IMR-90 (cell line): ENCODE measurements around the gene GTF3C1. TPM values are rescaled to one million over a fixed set of nuclear protein-coding genes. Genes with fewer than 3 reads are reported as not detected.

Experiments
- ATAC-seq: fragments of 200-7000 bp; cut with Tn5 transposase; 2 replicates; pipeline ENCODE4 v1.9.1; 2020; ENCODE audit warnings: low read depth, mild to moderate bottlenecking, moderate library complexity
- Bru-seq: library from RNA; stranded (reverse); fragments of 400-500 nt; gene quantifications from one replicate; lab custom pipeline; 2021; lab: Mats Ljungman, UMichigan
- BruChase-seq, 2 experiments: library from RNA; stranded (reverse); fragments of 400-500 nt; gene quantifications; one replicate each; lab custom pipeline; 2021; lab: Mats Ljungman, UMichigan
- BruUV-seq: library from RNA; stranded (reverse); fragments of 400-500 nt; replicated peaks from 2 replicates; lab custom pipeline; 2021; lab: Mats Ljungman, UMichigan
- CTCF ChIA-PET: fragments of 300-600 bp; formaldehyde crosslinking; extraction: SDS; loops from one replicate; lab custom pipeline; 2021; ENCODE audit warnings: antibody characterized with exemption; lab: Yijun Ruan, JAX
- POLR2A ChIA-PET: fragments of 300-600 bp; sonication (Branson Sonifier 250); formaldehyde crosslinking; loops from one replicate; lab custom pipeline; 2022; ENCODE audit warnings: antibody characterized with exemption; ENCODE audit not compliant: unreplicated experiment; lab: Charles Lee
- DNase-seq: peaks from one replicate; pipeline ENCODE4 v3.0.0; 2013
- H2AFZ ChIP-seq: replicated peaks from 2 replicates; pipeline ENCODE3; 2013; ENCODE audit warnings: low read length, mild to moderate bottlenecking; ENCODE audit not compliant: poor library complexity
- H2AK5ac ChIP-seq: 2 replicates; pipeline ENCODE4 v1.6.1; 2013; ENCODE audit warnings: low read depth, low read length, inconsistent platforms
- H2AK9ac ChIP-seq: replicated peaks from 2 replicates; pipeline ENCODE3; 2013; ENCODE audit warnings: mild to moderate bottlenecking, low read depth, low read length, moderate library complexity; ENCODE audit not compliant: poor library complexity
- H2BK120ac ChIP-seq: 2 replicates; pipeline ENCODE4 v1.6.1; 2013; ENCODE audit warnings: low read depth, low read length, inconsistent platforms
- H2BK15ac ChIP-seq: 3 replicates; pipeline ENCODE4 v1.6.1; 2013; ENCODE audit warnings: low read depth, low read length, inconsistent platforms
- H2BK20ac ChIP-seq: 2 replicates; pipeline ENCODE4 v1.6.1; 2013; ENCODE audit warnings: low read depth, mild to moderate bottlenecking, inconsistent platforms, low read length, moderate library complexity
- H2BK5ac ChIP-seq: 2 replicates; pipeline ENCODE4 v1.6.1; 2013; ENCODE audit warnings: mild to moderate bottlenecking, low read depth, low read length, inconsistent platforms; ENCODE audit not compliant: poor library complexity, severe bottlenecking
- H3K14ac ChIP-seq: replicated peaks from 2 replicates; pipeline ENCODE4 v1.6.1; 2013; ENCODE audit warnings: low read depth, low read length, inconsistent platforms
- H3K18ac ChIP-seq: 2 replicates; pipeline ENCODE4 v1.6.1; 2013; ENCODE audit warnings: low read depth, low read length, control low read depth
- H3K23ac ChIP-seq: 2 replicates; pipeline ENCODE4 v1.6.1; 2013; ENCODE audit warnings: low read depth, low read length, inconsistent platforms
- H3K27ac ChIP-seq: 2 replicates; pipeline ENCODE4 v1.5.1; 2013; ENCODE audit warnings: mild to moderate bottlenecking, control low read depth, low read length; ENCODE audit not compliant: insufficient read depth
- H3K27me3 ChIP-seq: 2 replicates; pipeline ENCODE4 v1.6.1; 2013; ENCODE audit warnings: low read length; ENCODE audit not compliant: control insufficient read depth, insufficient read depth
- H3K36me3 ChIP-seq: 2 replicates; pipeline ENCODE4 v1.6.1; 2013; ENCODE audit warnings: low read length, mixed read lengths; ENCODE audit not compliant: control insufficient read depth, insufficient read depth
- H3K4ac ChIP-seq: 2 replicates; pipeline ENCODE4 v1.6.1; 2013; ENCODE audit warnings: low read depth, low read length, inconsistent platforms
- H3K4me1 ChIP-seq: 2 replicates; pipeline ENCODE4 v1.6.1; 2013; ENCODE audit warnings: low read length, mixed read lengths; ENCODE audit not compliant: control insufficient read depth, insufficient read depth
- H3K4me2 ChIP-seq: 2 replicates; pipeline ENCODE4 v1.6.1; 2013; ENCODE audit warnings: low read depth, mild to moderate bottlenecking, control low read depth, low read length, moderate library complexity
- H3K4me3 ChIP-seq: 2 replicates; pipeline ENCODE4 v1.5.1; 2013; ENCODE audit warnings: low read depth, mild to moderate bottlenecking, control low read depth, low read length, moderate library complexity; ENCODE audit not compliant: insufficient read depth
- H3K56ac ChIP-seq: 2 replicates; pipeline ENCODE4 v1.6.1; 2013; ENCODE audit warnings: low read length, inconsistent platforms; ENCODE audit not compliant: insufficient read depth; ENCODE audit errors: extremely low read depth
- H3K79me1 ChIP-seq, 2 experiments: 2 replicates each; pipeline ENCODE4 v1.6.1; 2013; ENCODE audit warnings: low read length in 2 of 2, inconsistent platforms in 1 of 2, low read depth in 1 of 2
- H3K9ac ChIP-seq: 2 replicates; pipeline ENCODE4 v1.6.1; 2013; ENCODE audit warnings: low read depth, low read length, control low read depth
- H3K9me1 ChIP-seq: 2 replicates; pipeline ENCODE4 v1.6.1; 2013; ENCODE audit warnings: low read length, inconsistent platforms; ENCODE audit not compliant: insufficient read depth
- H3K9me3 ChIP-seq: 2 replicates; pipeline ENCODE4 v1.6.1; 2013; ENCODE audit warnings: low read length; ENCODE audit not compliant: control insufficient read depth, insufficient read depth
- H4K20me1 ChIP-seq: 2 replicates; pipeline ENCODE4 v1.6.1; 2013; ENCODE audit warnings: low read length, inconsistent platforms; ENCODE audit not compliant: insufficient read depth
- H4K5ac ChIP-seq: 2 replicates; pipeline ENCODE4 v1.6.1; 2013; ENCODE audit warnings: mild to moderate bottlenecking, low read depth, low read length, control low read depth
- H4K8ac ChIP-seq, 2 experiments: 2 replicates each; pipeline ENCODE4 v1.6.1; 2013; ENCODE audit warnings: low read depth in 2 of 2, low read length in 2 of 2, control low read depth in 1 of 2, inconsistent platforms in 1 of 2
- H4K91ac ChIP-seq: 2 replicates; pipeline ENCODE4 v1.6.1; 2013; ENCODE audit warnings: low read depth, low read length, inconsistent platforms; ENCODE audit not compliant: insufficient read depth
- CEBPB ChIP-seq: IDR thresholded peaks from 2 replicates; pipeline ENCODE4 v1.6.1; 2012; ENCODE audit warnings: low read depth, low read length, improper control_type of control experiment
- FOS ChIP-seq: fragments of 150-350 bp; IDR thresholded peaks from 2 replicates; pipeline ENCODE4 v1.6.1; 2016; ENCODE audit warnings: low read depth, low read length
- MAZ ChIP-seq: IDR thresholded peaks from 2 replicates; pipeline ENCODE4 v1.6.1; 2012; ENCODE audit warnings: low read depth, mild to moderate bottlenecking, low read length, improper control_type of control experiment, moderate library complexity, borderline replicate concordance
- MXI1 ChIP-seq: IDR thresholded peaks from 2 replicates; pipeline ENCODE4 v1.6.1; 2012; ENCODE audit warnings: low read depth, mild to moderate bottlenecking, low read length, moderate library complexity, borderline replicate concordance
- POLR2A ChIP-seq: IDR thresholded peaks from 2 replicates; pipeline ENCODE4 v1.6.1; 2012; ENCODE audit warnings: mild to moderate bottlenecking, low read depth, low read length
- RFX5 ChIP-seq: IDR thresholded peaks from 2 replicates; pipeline ENCODE4 v1.8.0; 2012; ENCODE audit warnings: low read depth, mild to moderate bottlenecking, low read length, moderate library complexity
- USF2 ChIP-seq: fragments of 150-350 bp; IDR thresholded peaks from 2 replicates; pipeline ENCODE4 v1.6.1; 2017; ENCODE audit warnings: mild to moderate bottlenecking, antibody characterized with exemption, low read length, low read depth
- WGBS, 2 experiments: methylation state at CpG; one replicate each; pipeline versions ENCODE4 v1.1.5 to v1.1.7; 2013; ENCODE audit warnings: missing lambda C conversion rate in 2 of 2; ENCODE audit not compliant: insufficient read length in 1 of 2; ENCODE audit errors: extremely low coverage in 2 of 2; 5-methylcytosine and 5-hydroxymethylcytosine counted together
- dilution Hi-C: fragments of 300-500 bp; cut with HindIII; formaldehyde crosslinking; loops from one replicate; pipeline ENCODE4 v1.14.3; 2018; ENCODE audit warnings: low sequenced_read_pairs; ENCODE audit not compliant: unreplicated experiment
- in situ Hi-C: fragments of 300-500 bp; cut with MboI; formaldehyde crosslinking; loops from 3 replicates; pipeline ENCODE4 v1.14.3; 2019; ENCODE audit warnings: low sequenced_read_pairs, inconsistent platforms, mixed read lengths
- intact Hi-C: fragments of 100-400 bp; cut with micrococcal nuclease; formaldehyde crosslinking; loops from 2 replicates; pipeline ENCODE4 v1.10.0; 2022
- long read RNA-seq: library from polyadenylated mRNA; unstranded; transcript quantifications from one replicate; pipeline ENCODE4 v2.0.0, GENCODE V29; 2021; ENCODE audit not compliant: unreplicated experiment
- polyA plus RNA-seq, 3 experiments: library from polyadenylated mRNA; depleted of rRNA; stranded (reverse); fragments of >200 nt; gene quantifications; 2 replicates each; pipeline ENCODE4 v1.2.3, GENCODE V29; 2012; ENCODE audit warnings: low replicate concordance in 1 of 3
- total RNA-seq: library from RNA; depleted of rRNA; stranded (reverse); fragments of >200 nt; gene quantifications from 2 replicates; pipeline ENCODE4 v1.2.3, GENCODE V29; 2012; rRNA removed

Gene GTF3C1
- total RNA-seq (62.5 and 68.1 TPM in 2 replicates), polyA plus RNA-seq (2012; rRNA removed) (50.8 and 53.6 TPM in 2 replicates), Bru-seq, nascent RNA (percentile 82 among the genes with signal in this experiment), BruChase-seq, experiment 1, labeled RNA remaining after a 6-hour chase (percentile 85 among the genes with signal in this experiment), BruChase-seq, experiment 2, labeled RNA remaining after a 2-hour chase (percentile 81 among the genes with signal in this experiment)
- 43.5 and 56.7 TPM in 2 replicates for polyA plus RNA-seq (2012; cell fraction: cytosol; rRNA removed)
- 96.1 and 177 TPM in 2 replicates for polyA plus RNA-seq (2012; cell fraction: nucleus; rRNA removed; ENCODE audit: low replicate concordance)
- long read RNA-seq, full-length matches to known transcripts, result 12 of 62 reads
- long read RNA-seq, partial matches to known transcripts, result 48 of 62 reads
- long read RNA-seq, other reads (novel, unspliced or antisense), result 2 of 62 reads

- Histone ChIP-seq H2BK20ac (no peak within 1 kb of the TSS), H2AFZ (peak within 1 kb of the TSS; percentile 100), H4K5ac (peak within 1 kb of the TSS; percentile 51), H3K9ac (peak within 1 kb of the TSS; percentile 92), H3K27ac (peak within 1 kb of the TSS; percentile 79), H3K18ac (0 out of 2 replicates have a peak within 1 kb of the TSS, but pooled peaks have one; percentile 40), H3K14ac (peak within 1 kb of the TSS; percentile 73), H2BK15ac (peak within 1 kb of the TSS; percentile 23; the same call in 1 of the 3 replicates), H4K8ac (peak within 1 kb of the TSS; percentile 83 to 92), H4K91ac (peak within 1 kb of the TSS; percentile 92), H2BK5ac (peak within 1 kb of the TSS; percentile 67), H3K4ac (peak within 1 kb of the TSS; percentile 82), H3K27me3 (no peaks in the 10 kb centered on the region), H4K20me1 (peaks cover 43% of the 10 kb centered on the region), H3K4me2 (peak within 1 kb of the TSS; percentile 90), H2AK9ac (peak within 1 kb of the TSS; percentile 96), H3K4me1 (peaks cover 11% of the 10 kb centered on the region), H2BK120ac (peak within 1 kb of the TSS; percentile 35; the same call in 1 of the 2 replicates), H3K23ac (peak within 1 kb of the TSS; percentile 91), H3K9me3 (no peaks in the 10 kb centered on the region), H3K9me1 (peaks cover 21% of the 10 kb centered on the region), H3K4me3 (peak within 1 kb of the TSS; percentile 93), H3K56ac (peak within 1 kb of the TSS; percentile 84), H3K79me1 (peaks cover 24 to 72% of the 10 kb centered on the region in 2 experiments), H3K36me3 (peaks cover 7% of the 10 kb centered on the region; the same call in 1 of the 2 replicates), H2AK5ac (peak within 1 kb of the TSS; percentile 75; the same call in 1 of the 2 replicates)
- intact Hi-C loops, result loop anchor here (5.0 kb wide), 1 partner anchor 77 kb away; no protein-coding TSS in a partner anchor
- in situ Hi-C loops, result no loop called here
- CTCF ChIA-PET, result no interaction called here
- WGBS, 2 experiments, result 0% methylated on average over 46 of the region's 59 CpGs; no CpG with 5 or more reads in 1 of the 2 experiments
- ATAC-seq, result peak; percentile 99
- POLR2A ChIA-PET, result interaction anchor here (0.6 to 0.7 kb wide), 4 partner anchors 15 to 88 kb away, joined by 3 to 4 read pairs (median 3); no protein-coding TSS in a partner anchor
- dilution Hi-C loops, result no loop called here
- DNase-seq, result peak; percentile 97
- no TSS peak for BruUV-seq
- TF ChIP-seq FOS (0 out of 2 replicates have a peak, but pooled peaks have one; percentile 6), MAZ (peak; percentile 78; the same call in 1 of the 2 replicates), MXI1 (0 out of 2 replicates have a peak, but pooled peaks have one; percentile 32), POLR2A (peak; percentile 96), RFX5 (peak; percentile 47; the same call in 1 of the 2 replicates), CEBPB (no peak), USF2 (no peak)
These were observed at the start of gene GTF3C1, which contains the start of gene KATNIP for GRCh38 chr16:27549746-27550581. Gene GTF3C1, minus strand, starts transcription at chr16:27549913. Its CDS starts 23 bp downstream, at chr16:27549890. Gene KATNIP, plus strand, starts transcription at chr16:27550144. Its CDS starts 27 bp downstream, at chr16:27550171.
